Measurements from ENCODE around the gene ENGASE. TPM values are rescaled to one million over a fixed set of nuclear protein-coding genes. Genes with fewer than 3 reads are reported as not detected.

ENGASE gene
- total RNA-seq, 1 donor from 2014 or later = 38.4 TPM

DNA sequence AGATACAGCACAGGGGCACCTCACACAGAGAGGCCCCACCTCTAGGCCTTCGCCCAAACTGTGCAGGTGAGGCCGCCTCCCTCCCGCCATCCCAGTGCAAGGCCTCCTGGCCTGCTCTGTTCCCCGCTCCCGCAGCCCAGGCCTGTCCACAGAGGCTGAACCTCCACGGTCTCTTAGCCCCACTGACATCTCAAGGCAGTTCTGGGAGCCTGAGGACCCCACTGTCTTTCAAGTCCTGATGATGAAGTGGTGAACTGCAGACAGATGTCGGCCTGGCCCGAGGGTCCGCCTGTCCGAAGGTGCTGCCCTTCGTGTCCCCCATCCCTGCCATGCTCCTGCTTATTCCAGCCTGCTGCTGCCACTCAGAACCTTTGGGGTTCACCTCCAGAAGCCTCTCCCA is 32.3 kb downstream of the ENGASE start:
- no peaks in the 10 kb centered on the region for H3K9me3 Mint-ChIP-seq (ENCODE audit: unreplicated experiment)
- H3K36me3 Mint-ChIP-seq (ENCODE audit: unreplicated experiment) = no peaks in the 10 kb centered on the region
- H3K4me1 Mint-ChIP-seq (ENCODE audit: unreplicated experiment) = no peaks in the 10 kb centered on the region
- no peak overlapping the region for H3K4me3 Mint-ChIP-seq (ENCODE audit: unreplicated experiment)
- no peak for DNase-seq (ENCODE audit: extremely low spot score, unreplicated experiment)
- H3K27me3 Mint-ChIP-seq (ENCODE audit: unreplicated experiment) = peaks cover 9% of the 10 kb centered on the region
- H3K27ac Mint-ChIP-seq (ENCODE audit: unreplicated experiment) = no peak overlapping the region
- TF ChIP-seq, protein P1, sequence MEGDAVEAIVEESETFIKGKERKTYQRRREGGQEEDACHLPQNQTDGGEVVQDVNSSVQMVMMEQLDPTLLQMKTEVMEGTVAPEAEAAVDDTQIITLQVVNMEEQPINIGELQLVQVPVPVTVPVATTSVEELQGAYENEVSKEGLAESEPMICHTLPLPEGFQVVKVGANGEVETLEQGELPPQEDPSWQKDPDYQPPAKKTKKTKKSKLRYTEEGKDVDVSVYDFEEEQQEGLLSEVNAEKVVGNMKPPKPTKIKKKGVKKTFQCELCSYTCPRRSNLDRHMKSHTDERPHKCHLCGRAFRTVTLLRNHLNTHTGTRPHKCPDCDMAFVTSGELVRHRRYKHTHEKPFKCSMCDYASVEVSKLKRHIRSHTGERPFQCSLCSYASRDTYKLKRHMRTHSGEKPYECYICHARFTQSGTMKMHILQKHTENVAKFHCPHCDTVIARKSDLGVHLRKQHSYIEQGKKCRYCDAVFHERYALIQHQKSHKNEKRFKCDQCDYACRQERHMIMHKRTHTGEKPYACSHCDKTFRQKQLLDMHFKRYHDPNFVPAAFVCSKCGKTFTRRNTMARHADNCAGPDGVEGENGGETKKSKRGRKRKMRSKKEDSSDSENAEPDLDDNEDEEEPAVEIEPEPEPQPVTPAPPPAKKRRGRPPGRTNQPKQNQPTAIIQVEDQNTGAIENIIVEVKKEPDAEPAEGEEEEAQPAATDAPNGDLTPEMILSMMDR (IDR thresholded peaks at IDR 0.05) = no peak

GRCh38 chr17:79107499-79108231 is 33.0 kb downstream of the ENGASE start:
- no peak for DNase-seq (ENCODE audit: extremely low spot score, unreplicated experiment)
- H3K27ac Mint-ChIP-seq (ENCODE audit: unreplicated experiment) = no peak overlapping the region
- peaks cover 9% of the 10 kb centered on the region for H3K27me3 Mint-ChIP-seq (ENCODE audit: unreplicated experiment)
- H3K36me3 Mint-ChIP-seq (ENCODE audit: unreplicated experiment) = no peaks in the 10 kb centered on the region
- no peaks in the 10 kb centered on the region for H3K4me1 Mint-ChIP-seq (ENCODE audit: unreplicated experiment)
- no peaks in the 10 kb centered on the region for H3K9me3 Mint-ChIP-seq (ENCODE audit: unreplicated experiment)
- TF ChIP-seq, protein P1 (IDR thresholded peaks at IDR 0.05) = no peak
- H3K4me3 Mint-ChIP-seq (ENCODE audit: unreplicated experiment) = no peak overlapping the region

GRCh38 chr17:79108232-79108850 is 33.7 kb downstream of the ENGASE start:
- no peaks in the 10 kb centered on the region for H3K4me1 Mint-ChIP-seq (ENCODE audit: unreplicated experiment)

DNA sequence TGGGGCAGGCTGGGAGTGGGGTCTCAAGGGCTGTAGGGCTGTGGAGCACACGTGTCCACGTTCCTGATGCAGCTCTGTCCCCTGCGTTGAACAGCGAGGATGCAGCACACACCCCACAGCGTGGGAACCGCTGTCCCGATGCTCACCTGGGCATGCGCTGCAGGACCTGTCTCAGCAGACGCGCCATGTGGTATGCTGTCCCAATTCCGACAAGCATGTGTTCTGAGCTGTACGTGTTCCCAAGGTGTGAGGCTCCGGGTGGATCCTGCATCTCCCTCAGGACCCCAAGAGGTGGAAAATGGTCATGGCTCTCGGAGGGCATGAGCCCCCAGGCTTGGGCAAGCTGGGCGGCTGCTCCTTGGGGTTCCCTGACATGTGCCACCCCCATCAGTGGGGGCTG is 34.2 kb downstream of the ENGASE start:
- Mint-ChIP-seq H3K27me3 (ENCODE audit: unreplicated experiment) (peaks cover 9% of the 10 kb centered on the region), H3K4me1 (ENCODE audit: unreplicated experiment) (no peaks in the 10 kb centered on the region)

More at GRCh38 chr17:79108232-79108850, 33.7 kb downstream of the ENGASE start:
- no peaks in the 10 kb centered on the region for H3K36me3 Mint-ChIP-seq (ENCODE audit: unreplicated experiment)
- no peak overlapping the region for H3K27ac Mint-ChIP-seq (ENCODE audit: unreplicated experiment)
- DNase-seq (ENCODE audit: extremely low spot score, unreplicated experiment) = no peak
- peaks cover 9% of the 10 kb centered on the region for H3K27me3 Mint-ChIP-seq (ENCODE audit: unreplicated experiment)
- H3K4me3 Mint-ChIP-seq (ENCODE audit: unreplicated experiment) = no peak overlapping the region
- TF ChIP-seq, protein P1 (IDR thresholded peaks at IDR 0.05) = no peak
- no peaks in the 10 kb centered on the region for H3K9me3 Mint-ChIP-seq (ENCODE audit: unreplicated experiment)

GRCh38 chr17:79109584-79109983 is 35.0 kb downstream of the ENGASE start:
- no peaks in the 10 kb centered on the region for H3K36me3 Mint-ChIP-seq (ENCODE audit: unreplicated experiment)
- H3K9me3 Mint-ChIP-seq (ENCODE audit: unreplicated experiment) = no peaks in the 10 kb centered on the region
- no peak overlapping the region for H3K4me3 Mint-ChIP-seq (ENCODE audit: unreplicated experiment)
- TF ChIP-seq, protein P1 (IDR thresholded peaks at IDR 0.05) = no peak
- H3K27ac Mint-ChIP-seq (ENCODE audit: unreplicated experiment) = no peak overlapping the region
- H3K4me1 Mint-ChIP-seq (ENCODE audit: unreplicated experiment) = peaks cover 1% of the 10 kb centered on the region
- no peak for DNase-seq (ENCODE audit: extremely low spot score, unreplicated experiment)
- H3K27me3 Mint-ChIP-seq (ENCODE audit: unreplicated experiment) = peaks cover 9% of the 10 kb centered on the region

More for the DNA sequence above, 34.2 kb downstream of the ENGASE start:
- H3K9me3 Mint-ChIP-seq (ENCODE audit: unreplicated experiment) = no peaks in the 10 kb centered on the region
- no peak overlapping the region for H3K4me3 Mint-ChIP-seq (ENCODE audit: unreplicated experiment)
- TF ChIP-seq, protein P1 (IDR thresholded peaks at IDR 0.05) = no peak
- H3K27ac Mint-ChIP-seq (ENCODE audit: unreplicated experiment) = no peak overlapping the region
- H3K36me3 Mint-ChIP-seq (ENCODE audit: unreplicated experiment) = no peaks in the 10 kb centered on the region
- DNase-seq (ENCODE audit: extremely low spot score, unreplicated experiment) = no peak
